Kidney epithelial cell (primary cell): ENCODE data around the gene FBXL4. TPM values are rescaled to one million over a fixed set of nuclear protein-coding genes. Genes with fewer than 3 reads are reported as not detected.

Source experiments
- DNase-seq: peaks from one replicate; pipeline ENCODE4 v3.0.0-alpha.2; 2010; ENCODE audit warnings: low read depth
- H3K27me3 ChIP-seq: 2 replicates; pipeline ENCODE4 v1.6.0; 2011; ENCODE audit warnings: low read length; ENCODE audit not compliant: control insufficient read depth, insufficient read depth
- H3K36me3 ChIP-seq: 2 replicates; pipeline ENCODE4 v1.5.1; 2011; ENCODE audit warnings: low read length; ENCODE audit not compliant: control insufficient read depth, insufficient read depth
- H3K4me3 ChIP-seq: 2 replicates; pipeline ENCODE4 v1.5.1; 2011; ENCODE audit warnings: low read depth, mild to moderate bottlenecking, control low read depth, low read length
- total RNA-seq: library from RNA; depleted of rRNA; stranded (reverse); fragments of >200 nt; gene quantifications from 2 replicates; pipeline ENCODE4 v1.2.3, GENCODE V29; 2015
- TF ChIP-seq, protein P1 (sequence below): IDR thresholded peaks from 2 replicates; pipeline ENCODE4 v1.5.1; 2011; ENCODE audit warnings: mild to moderate bottlenecking, moderate library complexity, low read length, control low read depth, inconsistent platforms; ENCODE audit not compliant: insufficient read depth, poor library complexity, severe bottlenecking

The FBXL4 gene
- total RNA-seq, 1 donor from 2014 or later = 15.4 TPM

DNA sequence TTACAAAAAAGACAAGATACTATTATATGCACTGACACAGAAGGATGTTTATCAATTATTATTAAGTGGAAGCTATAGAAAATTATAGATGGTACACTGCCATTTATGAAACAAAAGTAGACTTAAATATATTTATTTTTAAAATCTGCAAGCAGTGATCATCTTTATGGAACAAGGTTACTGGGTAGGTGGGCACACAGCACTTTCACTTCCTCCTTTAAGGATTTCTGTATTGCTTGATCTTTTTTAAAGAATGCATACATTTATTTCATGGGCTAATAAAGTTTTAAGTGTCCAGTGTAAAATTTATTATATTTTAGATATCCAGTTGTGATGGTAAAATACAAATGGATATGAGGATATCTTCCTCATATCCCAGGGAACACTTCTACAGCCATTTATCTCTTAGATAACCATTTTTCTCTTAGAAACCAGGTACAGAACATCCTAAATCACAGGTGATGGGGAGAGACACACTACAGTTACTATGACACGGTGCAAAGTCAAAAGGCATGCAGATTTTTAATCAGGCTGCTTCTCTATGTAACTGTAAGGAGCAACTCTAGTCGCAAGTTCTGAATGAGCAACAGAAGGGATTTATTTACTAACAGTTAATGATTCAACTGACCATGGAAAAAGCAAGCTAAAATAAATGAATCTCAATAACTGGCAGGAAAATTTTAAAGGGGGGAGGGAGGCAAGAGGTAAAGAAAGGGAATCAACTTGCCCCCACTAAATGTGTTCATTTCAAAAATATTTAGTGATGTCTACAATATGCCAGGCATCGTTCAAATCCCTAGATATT lies 2.2 kb downstream of the FBXL4 start:
- DNase-seq = no peak
- Histone ChIP-seq H3K27me3 (no peaks in the 10 kb centered on the region), H3K4me3 (no peak overlapping the region), H3K36me3 (no peaks in the 10 kb centered on the region)
- TF ChIP-seq, protein P1, sequence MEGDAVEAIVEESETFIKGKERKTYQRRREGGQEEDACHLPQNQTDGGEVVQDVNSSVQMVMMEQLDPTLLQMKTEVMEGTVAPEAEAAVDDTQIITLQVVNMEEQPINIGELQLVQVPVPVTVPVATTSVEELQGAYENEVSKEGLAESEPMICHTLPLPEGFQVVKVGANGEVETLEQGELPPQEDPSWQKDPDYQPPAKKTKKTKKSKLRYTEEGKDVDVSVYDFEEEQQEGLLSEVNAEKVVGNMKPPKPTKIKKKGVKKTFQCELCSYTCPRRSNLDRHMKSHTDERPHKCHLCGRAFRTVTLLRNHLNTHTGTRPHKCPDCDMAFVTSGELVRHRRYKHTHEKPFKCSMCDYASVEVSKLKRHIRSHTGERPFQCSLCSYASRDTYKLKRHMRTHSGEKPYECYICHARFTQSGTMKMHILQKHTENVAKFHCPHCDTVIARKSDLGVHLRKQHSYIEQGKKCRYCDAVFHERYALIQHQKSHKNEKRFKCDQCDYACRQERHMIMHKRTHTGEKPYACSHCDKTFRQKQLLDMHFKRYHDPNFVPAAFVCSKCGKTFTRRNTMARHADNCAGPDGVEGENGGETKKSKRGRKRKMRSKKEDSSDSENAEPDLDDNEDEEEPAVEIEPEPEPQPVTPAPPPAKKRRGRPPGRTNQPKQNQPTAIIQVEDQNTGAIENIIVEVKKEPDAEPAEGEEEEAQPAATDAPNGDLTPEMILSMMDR = no peak

DNA sequence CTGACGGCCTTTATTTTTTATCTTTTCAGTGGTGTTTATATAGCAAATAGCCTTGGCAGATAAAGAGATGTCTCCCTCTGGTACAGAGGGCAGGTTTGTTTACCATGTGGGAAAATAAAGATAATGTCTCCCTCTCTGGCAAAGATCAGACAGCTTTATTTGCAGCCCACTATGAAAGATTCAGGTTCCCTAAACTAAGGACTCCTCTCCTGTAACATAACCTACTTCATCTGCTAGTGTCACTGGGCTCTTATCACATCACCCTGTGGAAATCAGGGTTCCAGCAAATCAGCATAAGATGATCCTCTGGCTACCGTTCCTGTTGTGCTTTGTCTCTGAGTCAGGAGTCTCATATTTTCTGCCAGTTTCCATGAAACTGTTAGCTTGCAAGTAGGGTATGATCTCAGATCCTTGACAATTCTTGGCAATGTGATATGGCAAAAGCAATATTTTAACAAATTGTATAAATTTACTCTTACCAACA lies 3.1 kb downstream of the FBXL4 start:
- DNase-seq = no peak
- Histone ChIP-seq H3K4me3 (no peak overlapping the region), H3K36me3 (no peaks in the 10 kb centered on the region), H3K27me3 (no peaks in the 10 kb centered on the region)
- TF ChIP-seq, protein P1 = no peak

DNA sequence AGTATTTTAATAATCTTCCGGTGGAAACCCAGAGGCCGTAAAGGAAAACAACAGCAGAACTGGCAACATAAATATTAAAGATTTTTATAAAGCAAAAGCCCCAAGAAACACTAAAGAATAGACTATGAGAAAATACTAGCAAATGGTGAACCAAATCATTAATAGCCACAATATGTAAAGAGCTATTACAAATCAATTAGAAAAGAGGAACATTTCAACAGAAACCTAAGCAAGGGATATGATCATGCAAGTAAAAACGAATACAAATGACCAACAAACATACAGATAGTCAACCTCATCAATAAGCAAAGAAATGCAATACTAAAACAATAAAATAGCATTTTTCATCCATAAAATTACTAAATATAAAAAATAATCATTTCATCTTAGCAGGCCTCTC lies 3.6 kb downstream of the FBXL4 start:
- Histone ChIP-seq H3K4me3 (no peak overlapping the region), H3K27me3 (no peaks in the 10 kb centered on the region), H3K36me3 (no peaks in the 10 kb centered on the region)
- no peak for DNase-seq
- TF ChIP-seq, protein P1 = no peak

DNA sequence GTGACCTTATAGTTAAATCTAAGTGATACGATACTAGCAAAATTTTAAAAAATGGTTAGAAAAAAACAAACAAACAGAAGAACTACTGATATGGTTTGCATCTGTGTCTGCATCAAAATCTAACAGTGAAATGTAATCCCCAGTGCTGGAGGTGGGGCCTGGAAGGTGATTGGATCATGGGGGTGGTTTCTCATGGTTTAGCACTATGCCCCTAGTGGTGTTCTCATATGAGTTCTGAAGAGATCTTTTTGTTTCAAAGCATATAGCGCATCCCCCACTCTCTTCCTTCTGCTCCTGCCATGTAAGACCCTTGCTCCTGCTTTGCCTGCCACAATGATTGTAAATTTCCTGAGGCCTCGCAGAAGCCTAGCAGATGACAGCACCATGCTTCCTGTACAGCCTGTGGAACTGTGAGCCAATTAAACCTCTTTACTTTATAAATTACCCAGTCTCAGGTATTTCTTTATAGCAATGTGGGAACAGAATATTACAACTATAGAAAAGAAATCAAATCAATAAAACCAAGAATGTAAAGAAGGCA lies 5.4 kb downstream of the FBXL4 start:
- H3K27me3 ChIP-seq = no peaks in the 10 kb centered on the region

DNA sequence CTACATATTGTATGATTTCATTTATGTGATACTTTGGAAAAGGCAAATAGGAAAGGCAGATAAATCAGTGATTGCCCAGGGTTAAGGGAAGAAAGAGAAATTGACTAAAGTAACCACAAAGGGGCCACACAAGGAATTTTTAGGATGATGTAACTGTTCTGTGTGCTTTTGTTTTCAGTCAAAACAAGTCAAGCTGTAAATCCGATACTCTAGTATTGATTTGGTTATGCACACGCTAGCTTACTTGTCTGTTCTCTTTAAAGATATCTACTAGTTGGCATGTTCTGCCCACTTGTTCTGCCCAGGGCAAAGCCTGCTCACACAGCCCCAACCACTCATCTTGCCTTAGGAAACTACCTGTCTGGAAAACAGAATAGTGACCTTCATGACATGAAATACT lies 6.4 kb downstream of the FBXL4 start:
- DNase-seq = no peak
- Histone ChIP-seq H3K36me3 (no peaks in the 10 kb centered on the region), H3K4me3 (no peak overlapping the region), H3K27me3 (no peaks in the 10 kb centered on the region)
- TF ChIP-seq, protein P1 = no peak

More for the DNA sequence above, 5.4 kb downstream of the FBXL4 start:
- TF ChIP-seq, protein P1 = no peak
- Histone ChIP-seq H3K36me3 (no peaks in the 10 kb centered on the region), H3K4me3 (no peak overlapping the region)
- DNase-seq = no peak
